Measurements from ENCODE around the gene FLVCR2.
"Not testable (repeated sequence)": the region's sequence is repeated elsewhere in the genome, so short reads cannot be mapped to it uniquely, and the experiment has no call there.

The FLVCR2 gene

GRCh38 chr14:75660630-75661498 lies 82.4 kb downstream of the FLVCR2 start, which contains the start of the genes ERG28 and TTLL5:
TSS of gene ERG28 (minus strand) at chr14:75660876. CDS start at chr14:75657502, 3,374 bp downstream.
TSS of gene TTLL5 (plus strand) at chr14:75661246. CDS start at chr14:75663150, 1,904 bp downstream.
- peak; percentile 90 to 100 (median 96) for DNase-seq

- peak in 1 of 51 donors; percentile 43 for DNase-seq
Observed at GRCh38 chr14:75661499-75661814, 83.0 kb downstream of the FLVCR2 start.

GRCh38 chr14:75662966-75663365 lies 84.5 kb downstream of the FLVCR2 start:
- no peak for DNase-seq

- peak in 1 of 51 donors; percentile 15 for DNase-seq
Observed at GRCh38 chr14:75667099-75667765, 88.8 kb downstream of the FLVCR2 start.

- no peak for DNase-seq
Observed at GRCh38 chr14:75672605-75673192, 94.3 kb downstream of the FLVCR2 start.

- DNase-seq: no peak
Observed at GRCh38 chr14:75673345-75674035, 95.1 kb downstream of the FLVCR2 start.

GRCh38 chr14:75675265-75675960 lies 97.0 kb downstream of the FLVCR2 start:
- no peak for DNase-seq

GRCh38 chr14:75685910-75686309 lies 107.5 kb downstream of the FLVCR2 start:
- no peak for DNase-seq

- no peak for DNase-seq
Observed at GRCh38 chr14:75689012-75689411, 110.6 kb downstream of the FLVCR2 start.

GRCh38 chr14:75690010-75690409 lies 111.6 kb downstream of the FLVCR2 start:
- no peak for DNase-seq

- not testable (repeated sequence) for DNase-seq
Observed at GRCh38 chr14:75695025-75695424, 116.6 kb downstream of the FLVCR2 start.

GRCh38 chr14:75697386-75697785 lies 119.0 kb downstream of the FLVCR2 start:
- DNase-seq: peak in 3 of 51 donors; percentile 4 to 12 (median 12)
